SK-N-SH (cell line): ENCODE results near the gene ENSA. TPM values are rescaled to one million over a fixed set of nuclear protein-coding genes. Genes with fewer than 3 reads are reported as not detected.
"Not testable (repeated sequence)": the region's sequence is repeated elsewhere in the genome, so short reads cannot be mapped to it uniquely, and the experiment has no call there.

Experiments
- CTCF ChIA-PET: fragments of 300-600, 350-600 bp; formaldehyde crosslinking; extraction: SDS; loops from one replicate; lab custom pipeline; 2021; lab: Yijun Ruan, JAX
- POLR2A ChIA-PET: fragments of 350-600 bp; sonication (Branson Sonifier 250); formaldehyde crosslinking; extraction: SDS; loops from one replicate; lab custom pipeline; 2020; ENCODE audit warnings: antibody characterized with exemption, inconsistent platforms; lab: Yijun Ruan, JAX
- DNase-seq: peaks from one replicate; pipeline ENCODE4 v3.0.0; 2012
- H2AFZ ChIP-seq: fragments of 200-600 bp; sonication (generic); 2 replicates; pipeline ENCODE4 v1.8.1; 2016; ENCODE audit warnings: antibody characterized with exemption, mild to moderate bottlenecking, low read depth
- H3F3A ChIP-seq: fragments of 200-600 bp; sonication (generic); replicated peaks from 2 replicates; pipeline ENCODE3; 2016; ENCODE audit warnings: antibody characterized with exemption, mild to moderate bottlenecking; ENCODE audit not compliant: insufficient read depth
- H3K27ac ChIP-seq, 2 experiments: fragments of 200-500 bp in 1 of 2; fragments of 200-600 bp in 1 of 2; sonication (Bioruptor generic) in 1 of 2; sonication (generic), shearing (Covaris generic) in 1 of 2; 2 replicates each; pipeline versions ENCODE4 v1.5.1 to v1.6.1; 2014 to 2016; ENCODE audit warnings: low read depth in 2 of 2, inconsistent platforms in 1 of 2, low read length in 1 of 2, mild to moderate bottlenecking in 1 of 2, mixed read lengths in 1 of 2
- H3K27me3 ChIP-seq: fragments of 200-600 bp; sonication (generic), shearing (Covaris generic); 2 replicates; pipeline ENCODE4 v1.6.1; 2016; ENCODE audit warnings: mixed run types; ENCODE audit not compliant: insufficient read depth
- H3K36me3 ChIP-seq, 2 experiments: fragments of 200-500 bp in 1 of 2; fragments of 200-600 bp in 1 of 2; sonication (Bioruptor generic) in 1 of 2; sonication (generic) in 1 of 2; replicated peaks in 1 of 2; 2 replicates each; pipeline versions ENCODE3 to v1.5.1; 2014 to 2016; ENCODE audit warnings: low read length in 1 of 2, mild to moderate bottlenecking in 1 of 2; ENCODE audit not compliant: insufficient read depth in 2 of 2, control insufficient read depth in 1 of 2
- H3K4me1 ChIP-seq, 2 experiments: fragments of 200-500 bp in 1 of 2; fragments of 200-600 bp in 1 of 2; sonication (Bioruptor generic) in 1 of 2; sonication (generic), shearing (Covaris generic) in 1 of 2; 2 replicates each; pipeline versions ENCODE4 v1.5.1 to v1.6.1; 2014 to 2016; ENCODE audit warnings: low read depth in 1 of 2, low read length in 1 of 2, mixed run types in 1 of 2; ENCODE audit not compliant: insufficient read depth in 2 of 2, control insufficient read depth in 1 of 2
- H3K4me2 ChIP-seq: fragments of 200-600 bp; sonication (generic), shearing (Covaris generic); 2 replicates; pipeline ENCODE4 v1.6.1; 2017; ENCODE audit warnings: mixed run types
- H3K4me3 ChIP-seq, 2 experiments: fragments of 200-500 bp in 1 of 2; fragments of 200-600 bp in 1 of 2; sonication (Bioruptor generic) in 1 of 2; sonication (generic), shearing (Covaris generic) in 1 of 2; 2 replicates each; pipeline versions ENCODE4 v1.5.1 to v1.8.1; 2014 to 2016; ENCODE audit warnings: low read depth in 2 of 2, inconsistent platforms in 1 of 2, low read length in 1 of 2, mild to moderate bottlenecking in 1 of 2, mixed read lengths in 1 of 2, moderate library complexity in 1 of 2
- H3K79me2 ChIP-seq: fragments of 200-600 bp; sonication (generic); 2 replicates; pipeline ENCODE4 v1.8.1; 2017; ENCODE audit warnings: mild to moderate bottlenecking; ENCODE audit not compliant: insufficient read depth
- H3K9ac ChIP-seq: fragments of 200-600 bp; sonication (generic); 2 replicates; pipeline ENCODE4 v1.6.1; 2017; ENCODE audit warnings: mixed run types
- H3K9me2 ChIP-seq: fragments of 200-600 bp; sonication (generic); 2 replicates; pipeline ENCODE4 v1.6.1; 2017; ENCODE audit warnings: mixed run types
- H3K9me3 ChIP-seq: fragments of 200-600 bp; sonication (generic); 2 replicates; pipeline ENCODE4 v1.6.1; 2017; ENCODE audit warnings: mixed run types, mild to moderate bottlenecking, moderate library complexity
- H4K20me1 ChIP-seq: fragments of 200-600 bp; sonication (generic); 2 replicates; pipeline ENCODE4 v1.6.1; 2017; ENCODE audit warnings: mild to moderate bottlenecking, mixed run types; ENCODE audit not compliant: insufficient read depth
- ELF1 ChIP-seq: IDR thresholded peaks from 2 replicates; pipeline ENCODE4 v1.4.0; 2012
- EP300 ChIP-seq, 2 experiments: IDR thresholded peaks; 2 replicates each; pipeline versions ENCODE4 v1.4.0 to v1.6.1; 2012; ENCODE audit warnings: borderline replicate concordance in 1 of 2, low read depth in 1 of 2, low read length in 1 of 2
- EZH2phosphoT487 ChIP-seq: fragments of 200-600 bp; sonication (generic); IDR thresholded peaks from 2 replicates; pipeline ENCODE4 v1.6.1; 2017; ENCODE audit warnings: low read depth, mixed run types, mild to moderate bottlenecking, antibody characterized with exemption, moderate library complexity, borderline replicate concordance
- FOXJ3 ChIP-seq: sonication (generic); formaldehyde crosslinking; IDR thresholded peaks from 2 replicates; pipeline ENCODE4 v1.5.1; 2020; ENCODE audit warnings: mild to moderate bottlenecking, missing genetic modification reagents
- IRF3 ChIP-seq: fragments of 150-350 bp; IDR thresholded peaks from 2 replicates; pipeline ENCODE4 v1.6.1; 2016; ENCODE audit warnings: mild to moderate bottlenecking, low read depth, low read length
- JUND ChIP-seq: IDR thresholded peaks from 2 replicates; pipeline ENCODE4 v1.4.0; 2012
- MAX ChIP-seq: IDR thresholded peaks from 2 replicates; pipeline ENCODE4 v1.4.0; 2012; ENCODE audit warnings: low read depth
- NFIC ChIP-seq: IDR thresholded peaks from 2 replicates; pipeline ENCODE4 v1.4.0; 2012; ENCODE audit warnings: borderline replicate concordance
- PBX3 ChIP-seq: IDR thresholded peaks from 2 replicates; pipeline ENCODE4; 2012
- RCOR1 ChIP-seq: fragments of 150-350 bp; IDR thresholded peaks from 2 replicates; pipeline ENCODE4 v1.6.1; 2017; ENCODE audit warnings: antibody characterized with exemption, low read length
- REST ChIP-seq: IDR thresholded peaks from 2 replicates; pipeline ENCODE4 v1.6.1; 2012; ENCODE audit warnings: mild to moderate bottlenecking, low read depth, low read length, moderate library complexity
- RFX5 ChIP-seq: IDR thresholded peaks from 2 replicates; pipeline ENCODE4 v1.6.1; 2012; ENCODE audit warnings: mild to moderate bottlenecking, improper control_type of control experiment, low read length
- RXRA ChIP-seq: IDR thresholded peaks from 2 replicates; pipeline ENCODE4 v1.4.0; 2012; ENCODE audit warnings: low read depth, mild to moderate bottlenecking, borderline replicate concordance
- USF1 ChIP-seq: IDR thresholded peaks from 2 replicates; pipeline ENCODE4 v1.4.0; 2012; ENCODE audit warnings: low read depth, borderline replicate concordance
- YY1 ChIP-seq: IDR thresholded peaks from 2 replicates; pipeline ENCODE4 v1.4.0; 2012; ENCODE audit warnings: low read depth, mild to moderate bottlenecking
- ZBTB33 ChIP-seq: IDR thresholded peaks from 2 replicates; pipeline ENCODE4 v1.4.0; 2012; ENCODE audit warnings: low read depth, borderline replicate concordance
- WGBS: methylation state at CpG from one replicate; pipeline ENCODE4 v1.1.6; 2017; ENCODE audit warnings: low lambda C conversion rate; 5-methylcytosine and 5-hydroxymethylcytosine counted together
- polyA plus RNA-seq, 3 experiments: library from polyadenylated mRNA; depleted of rRNA; stranded (reverse); fragments of >200 nt; gene quantifications; 2 replicates each; pipeline ENCODE4 v1.2.3, GENCODE V29; 2012

The ENSA gene
- polyA plus RNA-seq, 1 of the 3 experiments (the other 2 are of a cell fraction), result 56.3 TPM

GRCh38 chr1:150580966-150581365, 48.4 kb downstream of the ENSA start:
- Histone ChIP-seq H3K4me1 (peaks cover 0 to 16% of the 10 kb centered on the region in 2 experiments; a peak in 2 of 4 replicates), H3F3A (peaks cover 37% of the 10 kb centered on the region), H4K20me1 (peaks cover 31% of the 10 kb centered on the region), H3K36me3 (peaks cover 25 to 31% of the 10 kb centered on the region in 2 experiments), H3K79me2 (peaks cover 59% of the 10 kb centered on the region)
- H3K4me3 ChIP-seq, H3K4me2 ChIP-seq, H3K9me2 ChIP-seq, DNase-seq, H2AFZ ChIP-seq, H3K27me3 ChIP-seq, H3K9ac ChIP-seq, H3K27ac ChIP-seq, H3K9me3 ChIP-seq: not testable (repeated sequence)
- ChIA-PET POLR2A (interaction anchor here (1.6 to 7.0 kb wide), 2 partner anchors 16 to 48 kb away, joined by 14 to 149 read pairs; partner anchors contain the start of gene ENSA), CTCF (interaction anchor here (1.0 to 13.4 kb wide), 2 partner anchors 19 to 40 kb away, joined by 3 to 142 read pairs; no protein-coding TSS in a partner anchor)
- 98% methylated on average over 1 of the region's 3 CpGs for WGBS

GRCh38 chr1:150579945-150580642, 49.3 kb downstream of the ENSA start:
- TF ChIP-seq USF1, result no peak
- TF ChIP-seq NFIC, result no peak
- TF ChIP-seq JUND, result no peak
- no peak for TF ChIP-seq RXRA
- no peak for TF ChIP-seq IRF3
- TF ChIP-seq EZH2phosphoT487, result no peak
- no peak for TF ChIP-seq RCOR1
- no peak for TF ChIP-seq ZBTB33
- TF ChIP-seq REST, result no peak
- TF ChIP-seq RFX5, result no peak
- TF ChIP-seq YY1, result no peak
- TF ChIP-seq PBX3, result no peak; the same call in 1 of the 2 replicates
- TF ChIP-seq ELF1, result no peak
- no peak for TF ChIP-seq MAX
- TF ChIP-seq EP300 (IDR thresholded peaks at IDR 0.05; ENCODE audit: borderline replicate concordance in 1 of 2, low read depth in 1 of 2, low read length in 1 of 2), result no peak
- TF ChIP-seq FOXJ3, result no peak
- Histone ChIP-seq H3K4me1 (peaks cover 0 to 22% of the 10 kb centered on the region in 2 experiments; a peak in 2 of 4 replicates), H4K20me1 (peaks cover 40% of the 10 kb centered on the region), H3K9me3 (no peaks in the 10 kb centered on the region), H3K4me2 (peak overlapping the region; percentile 71), H3K36me3 (peaks cover 33 to 40% of the 10 kb centered on the region in 2 experiments), H2AFZ (no peak overlapping the region), H3K9me2 (no peaks in the 10 kb centered on the region), H3K4me3 (peak overlapping the region; percentile 52 to 61), H3K79me2 (peaks cover 68% of the 10 kb centered on the region), H3K27me3 (no peaks in the 10 kb centered on the region), H3K27ac (peak overlapping the region; percentile 97 to 100), H3K9ac (peak overlapping the region; percentile 100), H3F3A (peaks cover 44% of the 10 kb centered on the region)
- ChIA-PET POLR2A (interaction anchor here (0.6 to 7.0 kb wide), 16 partner anchors 9 to 491 kb away, joined by 3 to 149 read pairs (median 4); partner anchors contain the start of genes APH1A, ENSA and GOLPH3L), CTCF (interaction anchor here (0.9 to 13.4 kb wide), 5 partner anchors 9 to 64 kb away, joined by 3 to 142 read pairs (median 3); partner anchors contain the start of gene FALEC)
- 78% methylated on average over 15 of the region's 15 CpGs for WGBS
- no peak for DNase-seq
